HEK293T (cell line): ENCODE results near the gene SLC25A19.

Experiments
- CTCF ChIA-PET: fragments of 350-600 bp; formaldehyde crosslinking; extraction: SDS; loops from one replicate; lab custom pipeline; 2021; ENCODE audit warnings: antibody characterized with exemption, inconsistent platforms; lab: Yijun Ruan, JAX
- POLR2A ChIA-PET: fragments of 350-600 bp; formaldehyde crosslinking; extraction: SDS; loops from one replicate; lab custom pipeline; 2020; ENCODE audit warnings: antibody characterized with exemption, inconsistent platforms; lab: Yijun Ruan, JAX
- DNase-seq: peaks from one replicate; pipeline ENCODE4 v3.0.0; 2012; ENCODE audit warnings: mixed read lengths; ENCODE audit errors: extremely low spot score
- ARNT ChIP-seq: fragments of 450-650 bp; IDR thresholded peaks from 2 replicates; pipeline ENCODE4 v1.6.1; 2017; ENCODE audit warnings: mild to moderate bottlenecking
- BHLHE40 ChIP-seq: fragments of 450-650 bp; IDR thresholded peaks from 2 replicates; pipeline ENCODE4 v1.6.1; 2016; ENCODE audit warnings: mild to moderate bottlenecking, moderate library complexity, borderline replicate concordance
- CTBP1 ChIP-seq: fragments of 450-650 bp; IDR thresholded peaks from 2 replicates; pipeline ENCODE4 v1.6.1; 2016; ENCODE audit warnings: borderline replicate concordance
- ELF4 ChIP-seq: fragments of 450-650 bp; IDR thresholded peaks from 2 replicates; pipeline ENCODE4 v1.6.1; 2017; ENCODE audit warnings: antibody characterized with exemption
- FOXA1 ChIP-seq: fragments of 450-650 bp; IDR thresholded peaks from 2 replicates; pipeline ENCODE4 v1.6.1; 2016; ENCODE audit warnings: mild to moderate bottlenecking
- FOXK2 ChIP-seq: fragments of 450-650 bp; IDR thresholded peaks from 2 replicates; pipeline ENCODE4 v1.6.1; 2016; ENCODE audit warnings: mild to moderate bottlenecking
- FOXM1 ChIP-seq: fragments of 450-650 bp; IDR thresholded peaks from 2 replicates; pipeline ENCODE4 v1.6.1; 2017; ENCODE audit warnings: mild to moderate bottlenecking, borderline replicate concordance
- HDGF ChIP-seq: fragments of 450-650 bp; IDR thresholded peaks from 2 replicates; pipeline ENCODE4 v1.6.1; 2017; ENCODE audit warnings: antibody characterized with exemption, borderline replicate concordance
- L3MBTL2 ChIP-seq: fragments of 450-650 bp; conservative IDR thresholded peaks from 2 replicates; pipeline ENCODE4 v1.6.1; 2016; ENCODE audit warnings: mild to moderate bottlenecking
- LEF1 ChIP-seq: fragments of 450-650 bp; IDR thresholded peaks from 2 replicates; pipeline ENCODE4 v1.6.1; 2017; ENCODE audit warnings: mild to moderate bottlenecking, borderline replicate concordance
- NFRKB ChIP-seq: fragments of 450-650 bp; IDR thresholded peaks from 2 replicates; pipeline ENCODE4 v1.6.1; 2016; ENCODE audit warnings: mild to moderate bottlenecking, moderate library complexity
- SP1 ChIP-seq: fragments of 450-650 bp; IDR thresholded peaks from 2 replicates; pipeline ENCODE4 v1.6.1; 2017
- SUZ12 ChIP-seq: fragments of 450-650 bp; IDR thresholded peaks from 2 replicates; pipeline ENCODE4 v1.6.1; 2016; ENCODE audit warnings: mild to moderate bottlenecking
- TARDBP ChIP-seq: fragments of 450-650 bp; IDR thresholded peaks from 2 replicates; pipeline ENCODE4 v1.6.1; 2016
- ZNF384 ChIP-seq: fragments of 450-650 bp; IDR thresholded peaks from 2 replicates; pipeline ENCODE4 v1.6.1; 2016
- TF ChIP-seq, protein P1 (sequence below): fragments of 450-650 bp; IDR thresholded peaks from 2 replicates; pipeline ENCODE4 v1.6.1; 2016

The SLC25A19 gene

DNA sequence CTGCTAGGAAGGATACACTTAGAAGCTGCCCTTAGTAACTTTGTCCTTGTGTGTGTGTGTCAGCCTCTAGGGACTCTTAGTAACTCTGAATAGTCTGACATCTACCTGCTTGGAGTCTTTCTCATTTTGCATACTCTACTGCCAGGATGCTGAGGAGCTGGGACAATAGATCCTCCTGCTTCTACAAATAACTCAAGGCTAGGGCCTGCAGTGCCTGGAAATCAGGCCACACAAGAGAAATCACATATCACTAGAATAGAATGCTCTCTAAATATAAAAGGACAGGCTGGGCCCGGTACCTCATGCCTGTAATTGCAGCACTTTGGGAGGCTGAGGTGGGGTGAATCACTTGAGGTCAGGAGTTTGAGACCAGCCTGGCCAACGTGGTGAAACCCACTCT, 38.5 kb upstream of the SLC25A19 start:
- TF ChIP-seq TARDBP (no peak), FOXK2 (no peak), FOXA1 (no peak), NFRKB (no peak), LEF1 (no peak), ZNF384 (no peak)
- TF ChIP-seq, protein P1, sequence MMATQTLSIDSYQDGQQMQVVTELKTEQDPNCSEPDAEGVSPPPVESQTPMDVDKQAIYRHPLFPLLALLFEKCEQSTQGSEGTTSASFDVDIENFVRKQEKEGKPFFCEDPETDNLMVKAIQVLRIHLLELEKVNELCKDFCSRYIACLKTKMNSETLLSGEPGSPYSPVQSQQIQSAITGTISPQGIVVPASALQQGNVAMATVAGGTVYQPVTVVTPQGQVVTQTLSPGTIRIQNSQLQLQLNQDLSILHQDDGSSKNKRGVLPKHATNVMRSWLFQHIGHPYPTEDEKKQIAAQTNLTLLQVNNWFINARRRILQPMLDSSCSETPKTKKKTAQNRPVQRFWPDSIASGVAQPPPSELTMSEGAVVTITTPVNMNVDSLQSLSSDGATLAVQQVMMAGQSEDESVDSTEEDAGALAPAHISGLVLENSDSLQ: no peak
- ChIA-PET POLR2A (interaction anchor here (0.8 kb wide), 1 partner anchor 66 kb away, joined by 4 read pairs; no protein-coding TSS in a partner anchor), CTCF (no interaction called here)
- no peak for DNase-seq

DNA sequence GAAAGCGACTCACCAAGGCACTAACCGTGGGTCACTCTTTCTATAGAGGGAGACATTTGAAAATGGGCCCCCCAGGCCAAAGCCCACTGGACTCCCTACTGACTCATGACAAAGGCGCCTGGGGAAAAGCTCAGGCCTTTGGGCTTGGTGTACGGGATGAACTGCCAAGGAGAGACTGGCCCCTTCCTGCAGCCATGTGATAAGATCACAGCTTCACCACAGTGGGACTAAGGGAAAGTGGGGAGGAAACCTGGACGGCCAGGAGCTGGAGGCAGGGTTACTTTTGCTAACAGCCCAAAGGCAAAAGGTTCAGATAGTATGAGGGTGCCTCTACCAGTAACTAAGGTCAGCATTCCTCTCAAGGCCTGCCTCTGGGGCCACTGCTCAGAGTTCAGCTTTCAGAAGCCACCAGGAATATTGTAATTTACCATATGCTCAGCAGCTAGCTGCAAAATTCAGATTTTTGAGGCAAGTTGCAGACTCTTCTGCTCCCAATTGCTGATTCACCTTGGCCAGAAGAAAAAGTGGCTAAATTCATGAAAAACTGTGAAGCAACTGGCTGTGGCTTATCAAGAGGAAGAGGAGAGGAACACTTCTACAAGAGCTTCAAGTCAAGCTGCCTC, 37.1 kb upstream of the SLC25A19 start:
- DNase-seq: no peak
- TF ChIP-seq NFRKB: no peak
- no peak for TF ChIP-seq L3MBTL2
- no peak for TF ChIP-seq ELF4
- no peak for TF ChIP-seq FOXA1
- no peak for TF ChIP-seq CTBP1
- TF ChIP-seq SUZ12: no peak
- TF ChIP-seq BHLHE40: no peak
- TF ChIP-seq, protein P1: no peak
- TF ChIP-seq TARDBP: no peak
- TF ChIP-seq SP1: no peak
- TF ChIP-seq ARNT: no peak
- TF ChIP-seq ZNF384: no peak
- TF ChIP-seq FOXM1: no peak
- no peak for TF ChIP-seq FOXK2
- no peak for TF ChIP-seq HDGF
- ChIA-PET POLR2A (interaction anchor here (1.0 kb wide), 2 partner anchors 37 to 67 kb away, joined by 3 read pairs; partner anchors contain the start of gene SLC25A19), CTCF (interaction anchor here (1.4 kb wide), 1 partner anchor 86 kb away, joined by 5 read pairs; no protein-coding TSS in a partner anchor)

DNA sequence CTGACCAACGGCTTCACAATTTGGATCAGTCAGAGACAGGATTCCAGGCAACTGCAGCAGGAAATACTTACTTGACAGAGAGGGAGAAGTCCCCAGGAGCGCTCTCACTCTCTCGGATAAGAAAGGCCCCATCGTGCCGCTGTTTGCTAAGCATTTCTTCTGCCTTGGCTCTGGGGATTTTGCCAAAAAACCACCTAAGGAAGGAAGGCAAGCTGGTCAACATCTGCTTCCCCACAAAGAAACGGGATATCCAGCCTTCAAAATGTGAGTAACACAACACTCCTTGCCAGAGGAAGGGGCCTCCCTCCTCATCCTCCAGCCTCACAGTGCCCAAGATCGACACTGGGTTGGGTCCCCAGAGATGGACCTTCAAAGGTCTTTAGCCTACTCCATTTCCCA, 36.6 kb upstream of the SLC25A19 start:
- CTCF ChIA-PET: interaction anchor here (1.0 to 1.4 kb wide), 2 partner anchors 19 to 87 kb away, joined by 4 to 5 read pairs; no protein-coding TSS in a partner anchor
- TF ChIP-seq CTBP1 (no peak), LEF1 (no peak), FOXA1 (no peak), ELF4 (no peak), L3MBTL2 (no peak), HDGF (no peak), ARNT (no peak), SP1 (no peak), SUZ12 (no peak), NFRKB (no peak), TARDBP (no peak), FOXM1 (no peak), ZNF384 (no peak)
- TF ChIP-seq, protein P1: no peak
- POLR2A ChIA-PET: interaction anchor here (1.0 kb wide), 1 partner anchor 36 kb away, joined by 3 read pairs; the partner anchor contains the start of gene SLC25A19
- no peak for DNase-seq

DNA sequence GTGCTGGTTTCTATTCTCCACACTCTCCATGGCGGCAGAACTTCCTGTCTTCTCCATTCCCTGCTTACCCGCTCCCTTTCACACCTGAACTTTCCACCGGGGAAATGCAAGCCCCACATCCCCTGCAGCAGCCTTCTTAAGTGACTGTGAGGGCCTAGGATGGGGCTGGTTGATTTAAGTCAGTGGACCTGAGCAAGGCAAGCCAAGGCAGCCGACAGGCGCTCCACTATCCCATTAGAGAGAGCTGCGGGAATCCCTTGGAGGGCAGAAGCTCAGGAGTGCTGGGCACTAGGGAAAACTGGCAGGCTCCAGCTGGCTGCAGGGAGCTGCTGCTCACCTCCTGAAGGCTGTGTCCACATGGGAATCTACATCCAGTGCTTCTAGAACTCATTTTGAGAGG, 36.1 kb upstream of the SLC25A19 start:
- CTCF ChIA-PET: interaction anchor here (1.0 to 1.4 kb wide), 2 partner anchors 19 to 87 kb away, joined by 4 to 5 read pairs; no protein-coding TSS in a partner anchor
- POLR2A ChIA-PET: interaction anchor here (1.0 kb wide), 1 partner anchor 36 kb away, joined by 3 read pairs; the partner anchor contains the start of gene SLC25A19
- DNase-seq: no peak
- no peak for TF ChIP-seq HDGF
- TF ChIP-seq NFRKB: no peak
- no peak for TF ChIP-seq L3MBTL2
- TF ChIP-seq BHLHE40: no peak
- TF ChIP-seq FOXK2: no peak
- TF ChIP-seq ARNT: no peak
- TF ChIP-seq FOXA1: no peak
- TF ChIP-seq TARDBP: no peak
- TF ChIP-seq ELF4: no peak
- TF ChIP-seq FOXM1: no peak
- no peak for TF ChIP-seq SP1
- no peak for TF ChIP-seq SUZ12
- no peak for TF ChIP-seq CTBP1
- TF ChIP-seq, protein P1: no peak
- no peak for TF ChIP-seq ZNF384
- no peak for TF ChIP-seq LEF1

DNA sequence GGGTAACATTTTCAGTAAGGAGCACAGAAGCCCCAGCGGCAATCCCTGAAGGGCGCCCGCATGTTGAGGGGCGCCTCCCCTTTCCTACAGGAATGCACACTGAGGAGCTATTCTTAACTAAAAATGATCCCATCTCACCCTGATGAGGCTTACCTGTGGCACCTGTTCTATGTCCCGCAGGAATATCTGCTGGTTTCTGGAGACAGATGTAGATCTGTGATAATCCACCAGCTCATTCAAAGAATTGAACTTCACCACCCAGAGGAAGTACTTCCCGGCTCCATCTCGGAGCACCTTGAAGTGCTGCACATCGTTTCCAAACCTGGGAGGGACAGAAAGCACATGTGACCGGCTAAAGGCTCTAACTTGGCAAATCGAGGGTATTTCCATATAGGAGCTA, 32.3 kb upstream of the SLC25A19 start:
- DNase-seq: no peak
- ChIA-PET CTCF (interaction anchor here (0.6 to 2.2 kb wide), 4 partner anchors 38 to 91 kb away, joined by 3 to 9 read pairs (median 6); no protein-coding TSS in a partner anchor), POLR2A (interaction anchor here (1.3 kb wide), 1 partner anchor 72 kb away, joined by 4 read pairs; no protein-coding TSS in a partner anchor)
- TF ChIP-seq CTBP1: no peak
- no peak for TF ChIP-seq HDGF
- TF ChIP-seq ZNF384: no peak
- TF ChIP-seq BHLHE40: no peak
- TF ChIP-seq ARNT: no peak
- TF ChIP-seq, protein P1: no peak
- TF ChIP-seq NFRKB: no peak
- TF ChIP-seq SUZ12: no peak
- no peak for TF ChIP-seq L3MBTL2
- TF ChIP-seq TARDBP: no peak
- TF ChIP-seq ELF4: no peak
- TF ChIP-seq FOXK2: no peak
- TF ChIP-seq FOXM1: no peak
